Panc1 (cell line): Measurements from ENCODE around the gene TMEM266. TPM values are rescaled to one million over a fixed set of nuclear protein-coding genes. Genes with fewer than 3 reads are reported as not detected.

Experiments
- ATAC-seq: fragments of 200-7000 bp; cut with Tn5 transposase; 2 replicates; pipeline ENCODE4 v1.9.1; 2020; ENCODE audit warnings: mild to moderate bottlenecking, moderate library complexity
- BruUV-seq: library from RNA; stranded (reverse); fragments of 400-500 nt; replicated peaks from 2 replicates; lab custom pipeline; 2021; lab: Mats Ljungman, UMichigan
- CTCF ChIA-PET: fragments of 300-600 bp; sonication (Branson Sonifier 250); formaldehyde crosslinking; loops from one replicate; lab custom pipeline; 2022; ENCODE audit warnings: antibody characterized with exemption; lab: Charles Lee
- POLR2A ChIA-PET: fragments of 300-600 bp; sonication (Branson Sonifier 250); formaldehyde crosslinking; loops from one replicate; lab custom pipeline; 2022; ENCODE audit warnings: antibody characterized with exemption; lab: Charles Lee
- DNase-seq: peaks from one replicate; pipeline ENCODE4 v3.0.0-alpha.2; 2010; ENCODE audit warnings: low read depth, low spot score
- H3K27ac ChIP-seq: 2 replicates; pipeline ENCODE4 v1.5.1; 2011; ENCODE audit warnings: mild to moderate bottlenecking, low read length, inconsistent platforms
- H3K27me3 ChIP-seq: fragments of 200-500 bp; sonication (Bioruptor generic); 2 replicates; pipeline ENCODE4 v1.6.0; 2014; ENCODE audit warnings: low read length, inconsistent platforms; ENCODE audit not compliant: control insufficient read depth, insufficient read depth
- H3K36me3 ChIP-seq: fragments of 200-500 bp; sonication (Bioruptor generic); 2 replicates; pipeline ENCODE4 v1.5.1; 2014; ENCODE audit warnings: inconsistent platforms, mild to moderate bottlenecking, low read length, moderate library complexity; ENCODE audit not compliant: control insufficient read depth, insufficient read depth
- H3K4me1 ChIP-seq: 2 replicates; pipeline ENCODE4 v1.5.1; 2011; ENCODE audit warnings: inconsistent platforms, mild to moderate bottlenecking, low read length, moderate library complexity; ENCODE audit not compliant: control insufficient read depth, insufficient read depth
- H3K4me3 ChIP-seq, 2 experiments: 2 replicates each; pipeline ENCODE4 v1.5.1; 2011 to 2012; ENCODE audit warnings: low read depth in 2 of 2, low read length in 2 of 2, mild to moderate bottlenecking in 2 of 2, inconsistent platforms in 1 of 2, moderate library complexity in 1 of 2
- H3K9me3 ChIP-seq: fragments of 200-500 bp; sonication (Bioruptor generic); 2 replicates; pipeline ENCODE4 v1.5.1; 2014; ENCODE audit warnings: low read depth, mild to moderate bottlenecking, inconsistent platforms, low read length, moderate library complexity; ENCODE audit not compliant: control insufficient read depth, insufficient read depth
- POLR2AphosphoS5 ChIP-seq: IDR thresholded peaks from 2 replicates; pipeline ENCODE4 v1.6.1; 2012; ENCODE audit warnings: mild to moderate bottlenecking, low read depth, low read length, moderate library complexity
- SIN3A ChIP-seq: IDR thresholded peaks from 2 replicates; pipeline ENCODE4 v1.6.1; 2012; ENCODE audit warnings: low read depth, mild to moderate bottlenecking, low read length, moderate library complexity, borderline replicate concordance; ENCODE audit not compliant: insufficient read depth
- TCF7L2 ChIP-seq: IDR thresholded peaks from 2 replicates; pipeline ENCODE4 v1.6.1; 2011; ENCODE audit warnings: mild to moderate bottlenecking, low read depth, low read length, inconsistent platforms
- in situ Hi-C: cut with HindIII; loops from 2 replicates; pipeline ENCODE4 v1.10.0; 2016; ENCODE audit warnings: low sequenced_read_pairs, low pct_unique_long_range_greater_than_20kb
- intact Hi-C: fragments of 100-400 bp; cut with micrococcal nuclease; formaldehyde crosslinking; loops from one replicate; pipeline ENCODE4 v1.10.0; 2022; ENCODE audit not compliant: unreplicated experiment
- total RNA-seq: library from RNA; stranded (reverse); gene quantifications from one replicate; pipeline ENCODE4 v1.2.1, GENCODE V29; 2021; ENCODE audit not compliant: unreplicated experiment
- TF ChIP-seq, protein P1 (sequence below), 2 experiments: IDR thresholded peaks; 2 replicates each; pipeline ENCODE4 v1.6.1; 2011 to 2012; ENCODE audit warnings: low read depth in 2 of 2, control low read depth in 1 of 2, low read length in 1 of 2, mild to moderate bottlenecking in 1 of 2, moderate library complexity in 1 of 2; ENCODE audit not compliant: insufficient read depth in 1 of 2
- TF ChIP-seq, protein P2 (sequence below): fragments of 450-650 bp; IDR thresholded peaks from 2 replicates; pipeline ENCODE4 v1.5.1; 2017; ENCODE audit warnings: mild to moderate bottlenecking

The TMEM266 gene
- total RNA-seq, 1 experiment from 2014 or later, result 0.21 TPM

DNA sequence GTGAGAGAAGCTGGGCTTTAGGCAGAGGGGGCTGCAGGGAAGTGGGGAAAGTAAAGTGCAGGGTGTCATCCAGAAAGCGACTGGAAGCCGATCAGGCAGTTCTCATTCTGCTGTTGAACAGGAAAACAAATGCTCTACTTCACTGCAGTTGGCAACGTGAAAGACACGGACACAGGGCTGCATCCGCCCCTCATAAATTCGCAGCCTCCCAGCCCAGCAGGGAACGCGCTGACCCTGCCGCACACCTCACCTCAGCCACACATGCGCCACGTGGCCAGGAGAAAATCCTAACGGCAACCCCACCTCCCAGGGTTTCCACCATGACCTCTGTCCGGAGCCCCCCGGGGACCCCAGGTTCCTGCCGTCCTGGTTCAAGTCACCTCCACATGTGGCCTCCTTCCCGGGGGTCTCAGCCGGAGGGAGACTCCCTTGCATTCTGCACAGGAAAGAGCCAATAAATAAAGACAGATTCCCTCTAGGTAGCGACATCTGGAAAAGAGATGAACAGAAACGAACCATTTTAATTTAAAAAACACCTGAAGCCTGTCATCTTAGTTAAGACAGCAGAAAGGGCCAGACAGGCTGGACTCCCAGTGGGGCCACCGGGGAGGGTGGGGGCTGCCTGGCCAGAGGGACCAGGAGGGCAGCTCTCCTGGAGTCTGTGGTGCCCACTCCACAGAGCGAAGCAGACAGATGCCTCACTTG is 118.7 kb downstream of the TMEM266 start:
- intact Hi-C loops, result no loop called here
- in situ Hi-C loops, result no loop called here
- ATAC-seq, result no peak; the same call in 1 of the 2 replicates
- POLR2A ChIA-PET, result no interaction called here
- CTCF ChIA-PET, result no interaction called here
- DNase-seq, result no peak
- no TSS peak for BruUV-seq
- Histone ChIP-seq H3K36me3 (no peaks in the 10 kb centered on the region), H3K4me1 (no peaks in the 10 kb centered on the region), H3K4me3 (no peak overlapping the region), H3K27ac (no peak overlapping the region), H3K27me3 (no peaks in the 10 kb centered on the region), H3K9me3 (no peaks in the 10 kb centered on the region)
- TF ChIP-seq TCF7L2 (no peak), SIN3A (no peak), POLR2AphosphoS5 (no peak)
- TF ChIP-seq, protein P1, sequence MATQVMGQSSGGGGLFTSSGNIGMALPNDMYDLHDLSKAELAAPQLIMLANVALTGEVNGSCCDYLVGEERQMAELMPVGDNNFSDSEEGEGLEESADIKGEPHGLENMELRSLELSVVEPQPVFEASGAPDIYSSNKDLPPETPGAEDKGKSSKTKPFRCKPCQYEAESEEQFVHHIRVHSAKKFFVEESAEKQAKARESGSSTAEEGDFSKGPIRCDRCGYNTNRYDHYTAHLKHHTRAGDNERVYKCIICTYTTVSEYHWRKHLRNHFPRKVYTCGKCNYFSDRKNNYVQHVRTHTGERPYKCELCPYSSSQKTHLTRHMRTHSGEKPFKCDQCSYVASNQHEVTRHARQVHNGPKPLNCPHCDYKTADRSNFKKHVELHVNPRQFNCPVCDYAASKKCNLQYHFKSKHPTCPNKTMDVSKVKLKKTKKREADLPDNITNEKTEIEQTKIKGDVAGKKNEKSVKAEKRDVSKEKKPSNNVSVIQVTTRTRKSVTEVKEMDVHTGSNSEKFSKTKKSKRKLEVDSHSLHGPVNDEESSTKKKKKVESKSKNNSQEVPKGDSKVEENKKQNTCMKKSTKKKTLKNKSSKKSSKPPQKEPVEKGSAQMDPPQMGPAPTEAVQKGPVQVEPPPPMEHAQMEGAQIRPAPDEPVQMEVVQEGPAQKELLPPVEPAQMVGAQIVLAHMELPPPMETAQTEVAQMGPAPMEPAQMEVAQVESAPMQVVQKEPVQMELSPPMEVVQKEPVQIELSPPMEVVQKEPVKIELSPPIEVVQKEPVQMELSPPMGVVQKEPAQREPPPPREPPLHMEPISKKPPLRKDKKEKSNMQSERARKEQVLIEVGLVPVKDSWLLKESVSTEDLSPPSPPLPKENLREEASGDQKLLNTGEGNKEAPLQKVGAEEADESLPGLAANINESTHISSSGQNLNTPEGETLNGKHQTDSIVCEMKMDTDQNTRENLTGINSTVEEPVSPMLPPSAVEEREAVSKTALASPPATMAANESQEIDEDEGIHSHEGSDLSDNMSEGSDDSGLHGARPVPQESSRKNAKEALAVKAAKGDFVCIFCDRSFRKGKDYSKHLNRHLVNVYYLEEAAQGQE (IDR thresholded peaks at IDR 0.05; ENCODE audit: insufficient read depth in 1 of 2, low read depth in 2 of 2, low read length in 1 of 2), result no peak
- TF ChIP-seq, protein P2, sequence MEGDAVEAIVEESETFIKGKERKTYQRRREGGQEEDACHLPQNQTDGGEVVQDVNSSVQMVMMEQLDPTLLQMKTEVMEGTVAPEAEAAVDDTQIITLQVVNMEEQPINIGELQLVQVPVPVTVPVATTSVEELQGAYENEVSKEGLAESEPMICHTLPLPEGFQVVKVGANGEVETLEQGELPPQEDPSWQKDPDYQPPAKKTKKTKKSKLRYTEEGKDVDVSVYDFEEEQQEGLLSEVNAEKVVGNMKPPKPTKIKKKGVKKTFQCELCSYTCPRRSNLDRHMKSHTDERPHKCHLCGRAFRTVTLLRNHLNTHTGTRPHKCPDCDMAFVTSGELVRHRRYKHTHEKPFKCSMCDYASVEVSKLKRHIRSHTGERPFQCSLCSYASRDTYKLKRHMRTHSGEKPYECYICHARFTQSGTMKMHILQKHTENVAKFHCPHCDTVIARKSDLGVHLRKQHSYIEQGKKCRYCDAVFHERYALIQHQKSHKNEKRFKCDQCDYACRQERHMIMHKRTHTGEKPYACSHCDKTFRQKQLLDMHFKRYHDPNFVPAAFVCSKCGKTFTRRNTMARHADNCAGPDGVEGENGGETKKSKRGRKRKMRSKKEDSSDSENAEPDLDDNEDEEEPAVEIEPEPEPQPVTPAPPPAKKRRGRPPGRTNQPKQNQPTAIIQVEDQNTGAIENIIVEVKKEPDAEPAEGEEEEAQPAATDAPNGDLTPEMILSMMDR, result no peak

DNA sequence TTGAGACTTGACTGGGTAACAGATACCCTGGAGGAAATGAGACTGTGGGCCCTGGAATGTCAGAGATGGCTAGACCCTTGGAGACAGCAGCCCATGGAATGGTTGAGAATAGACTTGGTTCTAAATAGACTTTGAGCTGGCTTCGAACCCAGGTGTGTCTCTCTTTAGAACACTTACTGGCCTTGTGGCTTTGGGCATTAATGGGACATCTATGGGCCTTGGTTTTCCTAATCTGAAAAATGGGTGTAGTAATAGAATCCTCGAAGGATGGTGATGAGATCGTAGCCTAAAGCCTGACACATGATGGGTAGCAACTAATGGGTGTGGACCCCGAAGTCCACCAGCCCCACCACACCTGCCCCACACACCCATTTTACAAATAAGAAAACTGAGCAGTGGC is 119.2 kb downstream of the TMEM266 start:
- intact Hi-C loops (no loop called here), in situ Hi-C loops (no loop called here)
- ChIA-PET CTCF (no interaction called here), POLR2A (no interaction called here)
- Histone ChIP-seq H3K36me3 (no peaks in the 10 kb centered on the region), H3K27me3 (no peaks in the 10 kb centered on the region), H3K4me1 (no peaks in the 10 kb centered on the region), H3K9me3 (no peaks in the 10 kb centered on the region), H3K27ac (no peak overlapping the region), H3K4me3 (no peak overlapping the region)
- ATAC-seq (no peak), DNase-seq (no peak)
- TF ChIP-seq SIN3A (no peak), POLR2AphosphoS5 (no peak), TCF7L2 (no peak)
- TF ChIP-seq, protein P1 (IDR thresholded peaks at IDR 0.05; ENCODE audit: insufficient read depth in 1 of 2, low read depth in 2 of 2, low read length in 1 of 2), result no peak
- TF ChIP-seq, protein P2, result no peak
- BruUV-seq, result no TSS peak
